Esophagus mucosa (tissue), 1 donor: Measurements from ENCODE around the gene PROC. TPM values are rescaled to one million over a fixed set of nuclear protein-coding genes. Genes with fewer than 3 reads are reported as not detected.
A peak's percentile ranks its signal among the peaks of the same experiment; 100 is the strongest.
"Not testable (repeated sequence)": the region's sequence is repeated elsewhere in the genome, so short reads cannot be mapped to it uniquely, and the experiment has no call there.

Experiments used
- ATAC-seq: fragments of 200-7000 bp; cut with Tn5 transposase; one replicate; pipeline ENCODE4 v1.9.1; 2020
- total RNA-seq: library from RNA; stranded (reverse); gene quantifications from one replicate; pipeline ENCODE4 v1.2.4, GENCODE V29; 2023
- donor health status: DM: yes; HTN: yes; CAD: no.

PROC gene
- total RNA-seq, 1 donor from 2014 or later: 0.20 TPM

GRCh38 chr2:127428057-127428814, 10.0 kb downstream of the PROC start:
- ATAC-seq: no peak

GRCh38 chr2:127428815-127429109, 10.5 kb downstream of the PROC start:
- ATAC-seq: no peak

GRCh38 chr2:127429291-127429690, 11.1 kb downstream of the PROC start:
- ATAC-seq: no peak

GRCh38 chr2:127429844-127430425, 11.7 kb downstream of the PROC start:
- no peak for ATAC-seq

- no peak for ATAC-seq
Observed at GRCh38 chr2:127431408-127432023, 13.3 kb downstream of the PROC start.

- no peak for ATAC-seq
Observed at GRCh38 chr2:127434515-127434914, 16.3 kb downstream of the PROC start.

GRCh38 chr2:127437056-127437455, 18.8 kb downstream of the PROC start:
- no peak for ATAC-seq

- no peak for ATAC-seq
Observed at GRCh38 chr2:127437781-127438726, 19.8 kb downstream of the PROC start.

GRCh38 chr2:127439343-127439742, 21.1 kb downstream of the PROC start:
- ATAC-seq: peak; percentile 11

- no peak for ATAC-seq
Observed at GRCh38 chr2:127448526-127448925, 30.3 kb downstream of the PROC start.

GRCh38 chr2:127449414-127449813, 31.2 kb downstream of the PROC start:
- no peak for ATAC-seq

GRCh38 chr2:127449898-127450297, 31.7 kb downstream of the PROC start:
- no peak for ATAC-seq

GRCh38 chr2:127451981-127452380, 33.8 kb downstream of the PROC start:
- ATAC-seq: no peak

GRCh38 chr2:127452423-127452822, 34.2 kb downstream of the PROC start:
- not testable (repeated sequence) for ATAC-seq

GRCh38 chr2:127453013-127453391, 34.8 kb downstream of the PROC start:
- no peak for ATAC-seq

- no peak for ATAC-seq
Observed at GRCh38 chr2:127453392-127454171, 35.4 kb downstream of the PROC start.

GRCh38 chr2:127454595-127455565, 36.7 kb downstream of the PROC start:
- ATAC-seq: no peak

GRCh38 chr2:127455566-127456493, 37.6 kb downstream of the PROC start:
- ATAC-seq: no peak

- ATAC-seq: no peak
Observed at GRCh38 chr2:127456960-127457359, 38.7 kb downstream of the PROC start.

GRCh38 chr2:127462461-127462860, 44.2 kb downstream of the PROC start:
- ATAC-seq: no peak
